Smooth muscle cell (in vitro differentiated cells): ENCODE results near the gene MS4A14. TPM values are rescaled to one million over a fixed set of nuclear protein-coding genes. Genes with fewer than 3 reads are reported as not detected.

Experiments used
- DNase-seq: peaks from one replicate; lab custom pipeline; 2025; ENCODE audit not compliant: unreplicated experiment; lab: John Stamatoyannopoulos, UW
- H2AFZ ChIP-seq: fragments of 200-600 bp; sonication (generic); 2 replicates; pipeline ENCODE4 v1.6.0; 2016; ENCODE audit warnings: antibody characterized with exemption, low read depth, mild to moderate bottlenecking
- H3F3A ChIP-seq: fragments of 200-600 bp; sonication (generic); 2 replicates; pipeline ENCODE4 v1.6.0; 2017; ENCODE audit warnings: antibody characterized with exemption, low read depth
- H3K27ac ChIP-seq: fragments of 200-600 bp; sonication (generic); 2 replicates; pipeline ENCODE4 v1.5.1; 2016; ENCODE audit warnings: low read depth, mild to moderate bottlenecking
- H3K27me3 ChIP-seq: fragments of 200-600 bp; sonication (generic); 2 replicates; pipeline ENCODE4 v1.6.1; 2016; ENCODE audit warnings: low read depth, mild to moderate bottlenecking
- H3K36me3 ChIP-seq: fragments of 200-600 bp; sonication (generic); 2 replicates; pipeline ENCODE4 v1.5.1; 2016; ENCODE audit warnings: low read depth
- H3K4me1 ChIP-seq: fragments of 200-600 bp; sonication (generic); 2 replicates; pipeline ENCODE4 v1.5.1; 2016; ENCODE audit warnings: low read depth
- H3K4me2 ChIP-seq: fragments of 200-600 bp; sonication (generic); 2 replicates; pipeline ENCODE4 v1.6.0; 2016; ENCODE audit warnings: mild to moderate bottlenecking
- H3K4me3 ChIP-seq: fragments of 200-600 bp; sonication (generic); 2 replicates; pipeline ENCODE4 v1.5.1; 2016; ENCODE audit warnings: mild to moderate bottlenecking
- H3K79me2 ChIP-seq: fragments of 200-600 bp; sonication (generic); 2 replicates; pipeline ENCODE4 v1.6.0; 2016; ENCODE audit warnings: low read depth, mild to moderate bottlenecking
- H3K9ac ChIP-seq: fragments of 200-600 bp; sonication (generic); 2 replicates; pipeline ENCODE4 v1.6.0; 2016; ENCODE audit warnings: low read depth
- H3K9me3 ChIP-seq: fragments of 200-600 bp; sonication (generic); replicated peaks from 2 replicates; pipeline ENCODE4 v1.5.1; 2016; ENCODE audit warnings: low read depth
- H4K20me1 ChIP-seq: fragments of 200-600 bp; sonication (generic); 2 replicates; pipeline ENCODE4 v1.6.0; 2016; ENCODE audit warnings: low read depth
- CTCF ChIP-seq: fragments of 200-600 bp; sonication (generic); IDR thresholded peaks from 2 replicates; pipeline ENCODE4 v1.5.1; 2017; ENCODE audit warnings: borderline replicate concordance, mild to moderate bottlenecking, antibody characterized with exemption; ENCODE audit not compliant: insufficient read depth, poor library complexity, severe bottlenecking
- WGBS: methylation state at CpG from one replicate; pipeline ENCODE4 v1.1.7; 2016; ENCODE audit warnings: low lambda C conversion rate; 5-methylcytosine and 5-hydroxymethylcytosine counted together
- polyA plus RNA-seq: library from polyadenylated mRNA; unstranded; fragments of >200 nt; fragmentation: Nextera tagmentation; extraction: Ambion mirVana; gene quantifications from 2 replicates; pipeline ENCODE4 v1.2.1, GENCODE V29; 2016
- total RNA-seq: library from RNA; depleted of rRNA; stranded (reverse); fragments of >200 nt; gene quantifications from 2 replicates; pipeline ENCODE4 v1.2.3, GENCODE V29; 2014

The MS4A14 gene
- total and polyA plus RNA-seq, 2 experiments from 2014 or later, result not detected

DNA sequence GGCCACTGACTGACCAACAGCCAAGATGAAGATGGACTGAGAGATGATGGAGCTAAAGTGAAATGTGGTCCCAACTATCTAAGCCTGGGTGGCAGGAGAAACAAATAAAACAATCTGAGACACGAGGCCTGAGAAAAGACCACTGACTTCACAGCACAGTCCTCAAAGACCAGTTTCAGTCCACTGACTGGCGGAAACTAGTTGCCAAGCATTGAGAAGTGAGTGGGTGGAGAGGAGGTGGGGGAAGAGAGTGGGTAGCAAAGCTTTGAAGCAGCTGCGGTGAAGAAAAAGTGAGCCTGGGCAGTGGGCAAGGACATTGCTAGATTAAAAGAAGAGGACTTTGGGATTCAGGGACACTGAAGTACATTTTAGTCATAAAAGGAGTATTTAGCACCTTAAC is 61.3 kb downstream of the MS4A14 start:
- Histone ChIP-seq H3K9ac (no peak overlapping the region), H3F3A (no peaks in the 10 kb centered on the region), H3K27me3 (no peaks in the 10 kb centered on the region), H3K4me2 (no peak overlapping the region), H3K79me2 (no peaks in the 10 kb centered on the region), H4K20me1 (no peaks in the 10 kb centered on the region), H2AFZ (no peak overlapping the region), H3K4me1 (no peaks in the 10 kb centered on the region), H3K4me3 (no peak overlapping the region), H3K9me3 (no peaks in the 10 kb centered on the region), H3K36me3 (no peaks in the 10 kb centered on the region), H3K27ac (no peak overlapping the region)
- DNase-seq, result no peak
- 69% methylated on average over 3 of the region's 3 CpGs for WGBS
- TF ChIP-seq CTCF, result no peak

- Histone ChIP-seq H2AFZ (no peak overlapping the region), H3K9ac (no peak overlapping the region), H3K9me3 (no peaks in the 10 kb centered on the region), H3F3A (no peaks in the 10 kb centered on the region), H4K20me1 (no peaks in the 10 kb centered on the region), H3K27me3 (no peaks in the 10 kb centered on the region), H3K4me3 (no peak overlapping the region), H3K4me1 (no peaks in the 10 kb centered on the region), H3K36me3 (no peaks in the 10 kb centered on the region), H3K27ac (no peak overlapping the region), H3K4me2 (no peak overlapping the region), H3K79me2 (no peaks in the 10 kb centered on the region)
- no peak for DNase-seq
- no peak for TF ChIP-seq CTCF
- 87% methylated on average over 1 of the region's 1 CpG for WGBS
Observed at GRCh38 chr11:60459345-60459744, 63.1 kb downstream of the MS4A14 start.

Other genes with a start within 250 kb of the MS4A14 start
- not detected in 2 replicates for gene MS4A6A, start 213.4 kb upstream of the MS4A14 start, total RNA-seq
- not detected in 2 replicates for gene MS4A6A, start 213.4 kb upstream of the MS4A14 start, polyA plus RNA-seq
- not detected in 2 replicates for gene MS4A4E, start 153.3 kb upstream of the MS4A14 start, total RNA-seq
- 0.26 TPM in 1 of 2 replicates, not detected in the other for gene MS4A4E, start 153.3 kb upstream of the MS4A14 start, polyA plus RNA-seq
- gene MS4A4A, start 115.8 kb upstream of the MS4A14 start, total RNA-seq, result not detected in 2 replicates
- not detected in 2 replicates for gene MS4A4A, start 115.8 kb upstream of the MS4A14 start, polyA plus RNA-seq
- gene MS4A6E, start 69.2 kb upstream of the MS4A14 start, total RNA-seq, result not detected in 2 replicates
- gene MS4A6E, start 69.2 kb upstream of the MS4A14 start, polyA plus RNA-seq, result not detected in 2 replicates
- not detected in 2 replicates for gene MS4A7, start 17.9 kb upstream of the MS4A14 start, total RNA-seq
- gene MS4A7, start 17.9 kb upstream of the MS4A14 start, polyA plus RNA-seq, result not detected in 2 replicates
- gene MS4A5, start 33.1 kb downstream of the MS4A14 start, total RNA-seq, result not detected in 2 replicates
- not detected in 2 replicates for gene MS4A5, start 33.1 kb downstream of the MS4A14 start, polyA plus RNA-seq
- not detected in 2 replicates for gene MS4A1, start 59.4 kb downstream of the MS4A14 start, total RNA-seq
- not detected in 2 replicates for gene MS4A1, start 59.4 kb downstream of the MS4A14 start, polyA plus RNA-seq
- gene MS4A12, start 96.3 kb downstream of the MS4A14 start, total RNA-seq, result not detected in 2 replicates
- not detected in 2 replicates for gene MS4A12, start 96.3 kb downstream of the MS4A14 start, polyA plus RNA-seq
- not detected in 2 replicates for gene MS4A13, start 118.9 kb downstream of the MS4A14 start, total RNA-seq
- not detected in 2 replicates for gene MS4A13, start 118.9 kb downstream of the MS4A14 start, polyA plus RNA-seq